H1 (cell line): ENCODE data around the gene BABAM2. TPM values are rescaled to one million over a fixed set of nuclear protein-coding genes. Genes with fewer than 3 reads are reported as not detected.

Experiments used
- BRCA1 ChIP-seq: IDR thresholded peaks from 2 replicates; pipeline ENCODE4 v1.6.1; 2012; ENCODE audit warnings: low read depth, low read length, improper control_type of control experiment
- GABPA ChIP-seq: IDR thresholded peaks from 2 replicates; pipeline ENCODE4 v1.6.1; 2011; ENCODE audit warnings: mild to moderate bottlenecking, low read length, moderate library complexity, borderline replicate concordance; ENCODE audit not compliant: insufficient read depth
- HDAC2 ChIP-seq, 2 experiments: fragments of 300-600 bp in 1 of 2; sonication (generic) in 1 of 2; IDR thresholded peaks; 2 replicates each; pipeline ENCODE4 v1.6.1; 2011 to 2012; ENCODE audit warnings: low read depth in 2 of 2, low read length in 2 of 2, mild to moderate bottlenecking in 2 of 2, moderate library complexity in 2 of 2, borderline replicate concordance in 1 of 2, inconsistent platforms in 1 of 2
- NANOG ChIP-seq: IDR thresholded peaks from 2 replicates; pipeline ENCODE4 v1.6.1; 2011; ENCODE audit warnings: low read length, low read depth, mild to moderate bottlenecking, inconsistent platforms; ENCODE audit not compliant: insufficient read depth, poor library complexity, severe bottlenecking
- POLR2AphosphoS5 ChIP-seq: IDR thresholded peaks from 2 replicates; pipeline ENCODE4 v1.6.1; 2011; ENCODE audit warnings: low read depth, low read length
- SP4 ChIP-seq: IDR thresholded peaks from 2 replicates; pipeline ENCODE4 v1.6.1; 2012; ENCODE audit warnings: low read length, inconsistent platforms
- SUZ12 ChIP-seq: fragments of 200-600 bp; sonication (generic); IDR thresholded peaks from 2 replicates; pipeline ENCODE4 v1.6.1; 2012; ENCODE audit warnings: mild to moderate bottlenecking, inconsistent platforms, low read length, moderate library complexity, mixed read lengths
- polyA plus RNA-seq, 7 experiments: library from polyadenylated mRNA; depleted of rRNA in 3 of 7; stranded (reverse) in 5 of 7; unstranded in 2 of 7; fragments of >200 nt in 5 of 7; fragments of 200-250 nt in 2 of 7; gene quantifications; 1 replicate in 5 of 7; 2 replicates in 1 of 7; 4 replicates in 1 of 7; pipeline versions ENCODE4 v1.2.1 to v1.2.3, GENCODE V29; 2011 to 2013; ENCODE audit warnings: missing spikeins in 2 of 7, mixed read lengths in 2 of 7
- total RNA-seq: library from RNA; stranded (reverse); fragmentation: NEBNext Ultra II Directional; extraction: Animal tissue kit (Norgen Biotek cat#: 25700); gene quantifications from 2 replicates; pipeline ENCODE4 v1.2.1, GENCODE V29; 2021

Gene BABAM2
- total and polyA plus RNA-seq, 2 of the 8 experiments (the other 6 are each of a cell fraction or from before 2014, with no cell fraction given): 15.8 to 20.9 TPM

DNA sequence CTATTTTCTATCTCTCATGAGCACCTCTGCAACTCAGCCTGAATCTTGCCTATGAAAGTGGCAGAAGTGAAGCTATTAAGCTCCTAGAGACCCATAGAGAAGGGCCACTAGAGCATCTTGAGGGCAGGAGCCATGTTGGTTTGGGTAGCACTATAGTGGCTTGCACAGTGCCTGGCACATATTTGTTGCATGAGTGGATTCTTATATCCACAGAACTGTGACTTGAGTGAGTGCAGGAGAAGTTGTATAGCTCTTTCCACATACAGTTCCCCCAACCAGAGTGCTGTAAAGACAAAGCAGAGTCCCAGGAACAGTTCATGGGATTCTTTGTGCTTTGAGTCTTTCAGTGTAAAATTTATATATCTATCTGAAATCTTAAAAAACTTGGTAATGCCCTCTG, 296.7 kb downstream of the BABAM2 start (continued):
- TF ChIP-seq BRCA1 (no peak), NANOG (no peak), POLR2AphosphoS5 (no peak), SUZ12 (no peak), GABPA (no peak), SP4 (no peak), HDAC2 (IDR thresholded peaks at IDR 0.05; ENCODE audit: borderline replicate concordance in 1 of 2, low read depth in 2 of 2, low read length in 2 of 2) (no peak)
